Neural cell (in vitro differentiated cells): ENCODE measurements around the gene NANOS3.
"Not testable (repeated sequence)": the region's sequence is repeated elsewhere in the genome, so short reads cannot be mapped to it uniquely, and the experiment has no call there.

Source experiments
- RAD21 ChIP-seq: fragments of 450-650 bp; conservative IDR thresholded peaks from 2 replicates; pipeline ENCODE4 v1.6.1; 2014; ENCODE audit warnings: antibody characterized with exemption, mild to moderate bottlenecking, moderate library complexity
- TF ChIP-seq, protein P1 (sequence below): fragments of 450-650 bp; IDR thresholded peaks from 2 replicates; pipeline ENCODE4 v1.5.1; 2014; ENCODE audit warnings: antibody characterized with exemption, mild to moderate bottlenecking, moderate library complexity; ENCODE audit not compliant: poor library complexity, severe bottlenecking

DNA sequence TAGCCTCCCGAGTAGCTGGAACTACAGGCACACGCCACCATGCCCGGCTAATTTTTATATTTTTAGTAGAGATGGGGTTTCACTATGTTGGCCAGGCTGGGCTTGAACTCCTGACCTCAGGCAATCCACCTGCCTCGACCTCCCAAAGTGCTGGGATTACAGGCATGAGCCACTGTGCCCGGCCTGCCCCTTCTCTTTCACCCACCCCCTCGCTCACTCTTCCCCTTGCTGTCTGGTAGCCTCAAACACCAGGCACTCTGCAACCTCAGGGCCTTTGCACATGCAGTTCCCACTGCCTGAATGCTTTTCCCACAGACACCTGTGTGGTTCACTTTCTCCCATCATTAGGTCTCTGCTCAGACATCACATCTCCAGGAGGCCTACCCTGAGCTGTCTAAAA is 45.2 kb downstream of the NANOS3 start:
- TF ChIP-seq, protein P1, sequence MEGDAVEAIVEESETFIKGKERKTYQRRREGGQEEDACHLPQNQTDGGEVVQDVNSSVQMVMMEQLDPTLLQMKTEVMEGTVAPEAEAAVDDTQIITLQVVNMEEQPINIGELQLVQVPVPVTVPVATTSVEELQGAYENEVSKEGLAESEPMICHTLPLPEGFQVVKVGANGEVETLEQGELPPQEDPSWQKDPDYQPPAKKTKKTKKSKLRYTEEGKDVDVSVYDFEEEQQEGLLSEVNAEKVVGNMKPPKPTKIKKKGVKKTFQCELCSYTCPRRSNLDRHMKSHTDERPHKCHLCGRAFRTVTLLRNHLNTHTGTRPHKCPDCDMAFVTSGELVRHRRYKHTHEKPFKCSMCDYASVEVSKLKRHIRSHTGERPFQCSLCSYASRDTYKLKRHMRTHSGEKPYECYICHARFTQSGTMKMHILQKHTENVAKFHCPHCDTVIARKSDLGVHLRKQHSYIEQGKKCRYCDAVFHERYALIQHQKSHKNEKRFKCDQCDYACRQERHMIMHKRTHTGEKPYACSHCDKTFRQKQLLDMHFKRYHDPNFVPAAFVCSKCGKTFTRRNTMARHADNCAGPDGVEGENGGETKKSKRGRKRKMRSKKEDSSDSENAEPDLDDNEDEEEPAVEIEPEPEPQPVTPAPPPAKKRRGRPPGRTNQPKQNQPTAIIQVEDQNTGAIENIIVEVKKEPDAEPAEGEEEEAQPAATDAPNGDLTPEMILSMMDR, result not testable (repeated sequence)
- TF ChIP-seq RAD21, result not testable (repeated sequence)
